Activated CD4-positive, alpha-beta T cell treated with anti-CD3 and anti-CD28 coated beads for 36 hours (primary cell): ENCODE measurements around the gene BRDT. TPM values are rescaled to one million over a fixed set of nuclear protein-coding genes. Genes with fewer than 3 reads are reported as not detected.

Source experiments
- ATAC-seq: fragments of 200-7000 bp; cut with Tn5 transposase; one replicate; pipeline ENCODE4 v1.10.0; 2021; ENCODE audit warnings: mild to moderate bottlenecking, moderate library complexity
- CTCF ChIA-PET: fragments of 350-600 bp; sonication (Branson Sonifier 250); formaldehyde crosslinking; loops from one replicate; lab custom pipeline; 2021; ENCODE audit warnings: antibody characterized with exemption; lab: Charles Lee
- POLR2A ChIA-PET: fragments of 350-600 bp; sonication (Branson Sonifier 250); formaldehyde crosslinking; loops from one replicate; lab custom pipeline; 2021; ENCODE audit warnings: antibody characterized with exemption, inconsistent platforms; lab: Charles Lee
- DNase-seq: peaks from one replicate; pipeline ENCODE4 v3.0.0-alpha.2; 2020
- H3K27ac Mint-ChIP-seq: one replicate; pipeline ENCODE4 v1.8.0; 2021; ENCODE audit warnings: mixed read lengths
- H3K27me3 Mint-ChIP-seq: one replicate; pipeline ENCODE4 v1.8.0; 2021; ENCODE audit warnings: mixed read lengths
- H3K36me3 Mint-ChIP-seq: one replicate; pipeline ENCODE4 v1.8.0; 2021; ENCODE audit warnings: low read depth, mixed read lengths
- H3K4me1 Mint-ChIP-seq: one replicate; pipeline ENCODE4 v1.8.0; 2021; ENCODE audit warnings: mixed read lengths
- H3K4me3 Mint-ChIP-seq: one replicate; pipeline ENCODE4 v1.8.0; 2021; ENCODE audit warnings: mild to moderate bottlenecking, moderate library complexity, mixed read lengths
- H3K9me3 Mint-ChIP-seq: one replicate; pipeline ENCODE4 v1.8.0; 2021; ENCODE audit warnings: low read depth, mixed read lengths
- intact Hi-C, 2 experiments: fragments of 100-400 bp; cut with DNase I in 1 of 2; cut with micrococcal nuclease in 1 of 2; formaldehyde crosslinking; loops; one replicate each; pipeline versions ENCODE4 v1.14.2 to v1.15.1; 2022 to 2024; cut with DNase I, micrococcal nuclease
- total RNA-seq, 2 experiments: library from RNA; stranded (reverse); gene quantifications; one replicate each; pipeline ENCODE4 v1.2.3, GENCODE V29; 2021

BRDT gene
- total RNA-seq, 2 experiments from 2014 or later: not detected

GRCh38 chr1:91929250-91929649 lies 20.0 kb upstream of the BRDT start:
- ATAC-seq (no peak), DNase-seq (no peak)
- no peaks in the 10 kb centered on the region for H3K36me3 Mint-ChIP-seq
- H3K4me1 Mint-ChIP-seq: peaks cover 3% of the 10 kb centered on the region
- no peaks in the 10 kb centered on the region for H3K9me3 Mint-ChIP-seq
- intact Hi-C loops: loop anchor here (5.0 kb wide), 3 partner anchors 487 to 527 kb away; partner anchors contain the start of gene HFM1 (in 1 of the 2)
- ChIA-PET POLR2A (interaction anchor here (0.6 kb wide), 2 partner anchors 22 to 177 kb away, joined by 3 to 4 read pairs; no protein-coding TSS in a partner anchor), CTCF (interaction anchor here (0.6 to 2.8 kb wide), 9 partner anchors 10 to 763 kb away, joined by 3 to 30 read pairs (median 3); no protein-coding TSS in a partner anchor)
- H3K27ac Mint-ChIP-seq: no peak overlapping the region
- no peak overlapping the region for H3K4me3 Mint-ChIP-seq
- no peaks in the 10 kb centered on the region for H3K27me3 Mint-ChIP-seq

DNA sequence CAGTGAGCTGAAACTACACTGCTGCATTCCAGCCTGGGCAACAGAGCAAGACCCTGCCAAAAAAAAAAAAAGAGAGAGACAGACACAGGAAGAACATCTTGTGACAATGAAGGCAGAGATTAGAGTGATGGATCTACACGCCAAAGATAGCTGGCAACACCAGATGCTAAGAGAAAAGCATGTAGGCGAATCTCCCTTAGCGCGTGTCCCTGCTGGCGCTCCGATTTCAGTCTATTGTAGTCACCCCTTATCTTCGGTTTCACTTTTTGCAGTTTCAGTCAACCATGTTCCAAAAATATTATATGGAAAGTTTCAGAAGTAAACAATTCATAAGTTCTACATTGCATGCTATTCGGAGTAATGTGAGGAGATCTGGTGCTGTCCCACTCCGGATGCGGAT lies 11.6 kb upstream of the BRDT start:
- Mint-ChIP-seq H3K27ac (no peak overlapping the region), H3K9me3 (no peaks in the 10 kb centered on the region), H3K4me3 (no peak overlapping the region), H3K4me1 (no peaks in the 10 kb centered on the region), H3K27me3 (no peaks in the 10 kb centered on the region), H3K36me3 (no peaks in the 10 kb centered on the region)
- DNase-seq (no peak), ATAC-seq (no peak)
- intact Hi-C loops: no loop called here
- POLR2A ChIA-PET: no interaction called here
- CTCF ChIA-PET: interaction anchor here (0.6 kb wide), 1 partner anchor 22 kb away, joined by 5 read pairs; no protein-coding TSS in a partner anchor

DNA sequence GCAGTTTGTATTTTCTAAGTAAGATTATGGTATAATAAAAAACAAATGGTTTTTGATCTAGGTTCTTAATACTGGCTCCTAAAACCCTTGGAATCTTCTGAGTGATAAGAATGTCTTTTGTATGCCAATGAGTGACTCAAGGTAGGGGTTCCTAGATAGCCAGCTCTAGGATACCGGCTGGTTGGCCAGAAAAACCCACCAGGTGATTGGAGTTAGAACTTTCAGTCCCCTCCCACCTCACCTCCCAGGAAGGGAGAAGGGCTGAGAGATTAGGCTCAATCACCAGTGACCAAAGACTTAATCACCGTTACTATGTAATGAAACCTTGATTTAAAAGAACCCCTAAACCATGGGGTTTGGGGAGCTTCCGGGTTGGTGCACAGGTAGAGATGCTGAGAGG lies 8.7 kb upstream of the BRDT start:
- Mint-ChIP-seq H3K36me3 (no peaks in the 10 kb centered on the region), H3K4me3 (no peak overlapping the region), H3K27ac (no peak overlapping the region), H3K27me3 (no peaks in the 10 kb centered on the region), H3K4me1 (no peaks in the 10 kb centered on the region), H3K9me3 (no peaks in the 10 kb centered on the region)
- intact Hi-C loops: no loop called here
- POLR2A ChIA-PET: no interaction called here
- CTCF ChIA-PET: interaction anchor here (0.6 to 1.1 kb wide), 4 partner anchors 11 to 604 kb away, joined by 3 to 4 read pairs (median 3); no protein-coding TSS in a partner anchor
- no peak for DNase-seq
- ATAC-seq: no peak

DNA sequence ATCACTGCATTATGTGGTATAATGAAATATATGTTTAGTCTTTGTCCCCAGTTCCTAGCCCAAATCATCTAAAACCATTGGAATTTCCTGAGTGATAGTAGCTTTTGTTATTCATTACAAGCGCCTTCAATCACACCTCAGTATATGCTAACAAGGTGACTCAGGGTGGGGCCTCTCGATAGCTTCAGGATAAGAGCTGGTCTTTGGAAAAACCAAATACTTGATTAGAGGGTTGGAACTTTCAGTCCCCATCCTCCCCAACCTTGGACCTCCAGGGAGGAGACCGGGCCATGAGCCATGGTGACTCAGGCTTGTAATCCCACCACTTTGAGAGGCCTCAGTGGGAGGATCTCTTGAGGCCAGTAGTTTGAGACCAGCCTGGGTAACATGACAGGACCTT lies 5.1 kb upstream of the BRDT start:
- no peak overlapping the region for H3K27ac Mint-ChIP-seq
- ATAC-seq (no peak), DNase-seq (no peak)
- no peaks in the 10 kb centered on the region for H3K36me3 Mint-ChIP-seq
- H3K9me3 Mint-ChIP-seq: no peaks in the 10 kb centered on the region
- H3K27me3 Mint-ChIP-seq: no peaks in the 10 kb centered on the region
- ChIA-PET CTCF (interaction anchor here (0.6 kb wide), 1 partner anchor 295 kb away, joined by 3 read pairs; no protein-coding TSS in a partner anchor), POLR2A (no interaction called here)
- H3K4me3 Mint-ChIP-seq: no peak overlapping the region
- H3K4me1 Mint-ChIP-seq: peaks cover 15% of the 10 kb centered on the region
- intact Hi-C loops: no loop called here

- ATAC-seq: peak; percentile 53
- Mint-ChIP-seq H3K27me3 (no peaks in the 10 kb centered on the region), H3K4me1 (peaks cover 15% of the 10 kb centered on the region), H3K4me3 (peak overlapping the region; percentile 30), H3K36me3 (no peaks in the 10 kb centered on the region), H3K9me3 (no peaks in the 10 kb centered on the region), H3K27ac (peak overlapping the region; percentile 33)
- intact Hi-C loops: no loop called here
- ChIA-PET POLR2A (no interaction called here), CTCF (no interaction called here)
- no peak for DNase-seq
These were observed 1.1 kb upstream of the BRDT start for GRCh38 chr1:91948097-91948496.

GRCh38 chr1:91948501-91949355 lies 473 bp upstream of the BRDT start:
- no peaks in the 10 kb centered on the region for H3K27me3 Mint-ChIP-seq
- DNase-seq: peak; percentile 35
- POLR2A ChIA-PET: no interaction called here
- peak overlapping the region; percentile 30 for H3K4me3 Mint-ChIP-seq
- peak overlapping the region; percentile 33 for H3K27ac Mint-ChIP-seq
- intact Hi-C loops: no loop called here
- no peaks in the 10 kb centered on the region for H3K36me3 Mint-ChIP-seq
- CTCF ChIA-PET: no interaction called here
- peaks cover 15% of the 10 kb centered on the region for H3K4me1 Mint-ChIP-seq
- ATAC-seq: peak; percentile 66
- no peaks in the 10 kb centered on the region for H3K9me3 Mint-ChIP-seq

DNA sequence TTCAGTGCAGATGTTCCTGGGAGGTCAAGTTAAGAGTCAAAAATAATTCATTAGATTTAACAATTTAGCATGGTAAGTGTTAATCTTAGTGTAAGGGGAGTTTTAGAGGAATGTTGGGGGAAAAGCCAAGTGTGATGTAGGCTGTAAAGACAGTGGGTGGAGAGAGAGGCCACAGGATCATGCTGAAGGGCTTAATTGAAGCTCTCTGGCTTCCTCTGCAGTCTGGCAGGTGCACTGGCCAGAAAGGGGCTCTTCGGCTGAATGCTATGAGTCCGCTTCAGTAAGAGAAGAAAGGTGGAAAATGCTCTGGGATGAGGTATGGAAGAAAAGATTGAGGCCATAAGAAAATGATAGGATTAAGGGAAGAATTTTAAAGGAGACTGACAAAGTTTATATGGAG lies 3.0 kb downstream of the BRDT start:
- Mint-ChIP-seq H3K4me1 (peaks cover 14% of the 10 kb centered on the region), H3K9me3 (no peaks in the 10 kb centered on the region), H3K27me3 (no peaks in the 10 kb centered on the region), H3K4me3 (no peak overlapping the region), H3K36me3 (no peaks in the 10 kb centered on the region), H3K27ac (no peak overlapping the region)
- intact Hi-C loops: no loop called here
- no peak for ATAC-seq
- ChIA-PET POLR2A (no interaction called here), CTCF (interaction anchor here (1.0 kb wide), 1 partner anchor 23 kb away, joined by 3 read pairs; no protein-coding TSS in a partner anchor)
- DNase-seq: no peak

GRCh38 chr1:91958926-91959325 lies 9.7 kb downstream of the BRDT start:
- Mint-ChIP-seq H3K36me3 (no peaks in the 10 kb centered on the region), H3K4me3 (no peak overlapping the region), H3K4me1 (no peaks in the 10 kb centered on the region), H3K27me3 (no peaks in the 10 kb centered on the region), H3K9me3 (no peaks in the 10 kb centered on the region), H3K27ac (no peak overlapping the region)
- DNase-seq (no peak), ATAC-seq (no peak)
- intact Hi-C loops: no loop called here
- POLR2A ChIA-PET: no interaction called here
- CTCF ChIA-PET: no interaction called here

DNA sequence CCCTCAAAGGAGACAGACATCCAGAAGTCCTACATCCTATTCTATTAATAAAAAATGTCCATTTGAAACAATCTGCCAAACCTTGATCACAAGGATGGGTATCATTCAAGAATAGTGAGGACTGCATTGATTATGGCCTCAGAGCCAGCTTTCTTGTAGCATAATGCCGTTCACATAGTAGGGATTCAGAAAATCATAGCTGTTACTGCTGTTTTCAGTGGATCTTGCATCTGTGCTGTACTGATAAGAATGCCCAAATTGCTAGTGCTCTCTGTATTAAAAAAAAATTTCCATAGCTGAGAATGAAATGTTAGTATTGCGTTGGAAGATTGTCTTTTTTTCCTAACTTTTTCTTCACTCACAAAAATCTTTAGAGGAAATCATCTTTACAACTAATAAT lies 19.1 kb downstream of the BRDT start:
- POLR2A ChIA-PET: no interaction called here

DNA sequence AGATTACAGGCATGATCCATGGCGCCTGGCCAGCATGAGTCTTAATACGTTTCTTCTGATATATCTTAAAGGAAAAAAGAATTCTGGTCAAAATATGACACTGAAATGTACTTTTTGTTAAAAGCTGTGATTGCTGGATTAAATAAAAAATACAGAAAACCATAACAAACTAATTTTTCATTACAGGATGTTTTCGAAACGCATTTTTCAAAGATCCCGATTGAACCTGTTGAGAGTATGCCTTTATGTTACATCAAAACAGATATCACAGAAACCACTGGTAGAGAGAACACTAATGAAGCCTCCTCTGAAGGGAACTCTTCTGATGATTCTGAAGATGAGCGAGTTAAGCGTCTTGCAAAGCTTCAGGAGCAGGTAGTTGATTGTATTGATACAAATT lies 30.2 kb downstream of the BRDT start:
- intact Hi-C loops: no loop called here
- no peak overlapping the region for H3K27ac Mint-ChIP-seq
- H3K4me1 Mint-ChIP-seq: no peaks in the 10 kb centered on the region
- no peak for ATAC-seq
- ChIA-PET POLR2A (no interaction called here), CTCF (interaction anchor here (0.6 to 1.0 kb wide), 2 partner anchors 17 to 697 kb away, joined by 3 read pairs; no protein-coding TSS in a partner anchor)
- H3K9me3 Mint-ChIP-seq: no peaks in the 10 kb centered on the region
- H3K4me3 Mint-ChIP-seq: no peak overlapping the region
- H3K27me3 Mint-ChIP-seq: no peaks in the 10 kb centered on the region
- no peaks in the 10 kb centered on the region for H3K36me3 Mint-ChIP-seq
- DNase-seq: no peak

More for the DNA sequence above, 19.1 kb downstream of the BRDT start:
- ATAC-seq (no peak), DNase-seq (no peak)
- H3K27ac Mint-ChIP-seq: no peak overlapping the region
- CTCF ChIA-PET: interaction anchor here (0.5 kb wide), 1 partner anchor 126 kb away, joined by 3 read pairs; no protein-coding TSS in a partner anchor
- H3K4me1 Mint-ChIP-seq: no peaks in the 10 kb centered on the region
- intact Hi-C loops: no loop called here
- H3K4me3 Mint-ChIP-seq: no peak overlapping the region
- H3K27me3 Mint-ChIP-seq: no peaks in the 10 kb centered on the region
- no peaks in the 10 kb centered on the region for H3K36me3 Mint-ChIP-seq
- no peaks in the 10 kb centered on the region for H3K9me3 Mint-ChIP-seq

DNA sequence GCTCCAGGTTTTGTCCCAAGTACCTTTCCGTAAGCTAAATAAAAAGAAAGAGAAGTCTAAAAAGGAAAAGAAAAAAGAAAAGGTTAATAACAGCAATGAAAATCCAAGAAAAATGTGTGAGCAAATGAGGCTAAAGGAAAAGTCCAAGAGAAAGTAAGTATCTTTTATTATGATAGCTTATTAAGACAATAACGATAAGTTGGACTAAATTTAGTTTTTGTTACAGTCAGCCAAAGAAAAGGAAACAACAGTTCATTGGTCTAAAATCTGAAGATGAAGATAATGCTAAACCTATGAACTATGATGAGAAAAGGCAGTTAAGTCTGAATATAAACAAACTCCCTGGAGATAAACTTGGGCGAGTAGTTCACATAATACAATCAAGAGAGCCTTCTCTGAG lies 31.5 kb downstream of the BRDT start:
- H3K4me3 Mint-ChIP-seq: no peak overlapping the region
- DNase-seq (no peak), ATAC-seq (no peak)
- H3K9me3 Mint-ChIP-seq: no peaks in the 10 kb centered on the region
- no peaks in the 10 kb centered on the region for H3K4me1 Mint-ChIP-seq
- ChIA-PET POLR2A (no interaction called here), CTCF (interaction anchor here (0.7 to 1.0 kb wide), 2 partner anchors 16 to 947 kb away, joined by 3 read pairs; no protein-coding TSS in a partner anchor)
- no peaks in the 10 kb centered on the region for H3K27me3 Mint-ChIP-seq
- no peaks in the 10 kb centered on the region for H3K36me3 Mint-ChIP-seq
- intact Hi-C loops: no loop called here
- no peak overlapping the region for H3K27ac Mint-ChIP-seq
